ENCODE results near the gene AMPD2. TPM values are rescaled to one million over a fixed set of nuclear protein-coding genes. Genes with fewer than 3 reads are reported as not detected.

The AMPD2 gene
- total and polyA plus RNA-seq, 2 donors (not counting 3 experiments of a cell fraction or from before 2014, with no cell fraction given), result 69.4 TPM

DNA sequence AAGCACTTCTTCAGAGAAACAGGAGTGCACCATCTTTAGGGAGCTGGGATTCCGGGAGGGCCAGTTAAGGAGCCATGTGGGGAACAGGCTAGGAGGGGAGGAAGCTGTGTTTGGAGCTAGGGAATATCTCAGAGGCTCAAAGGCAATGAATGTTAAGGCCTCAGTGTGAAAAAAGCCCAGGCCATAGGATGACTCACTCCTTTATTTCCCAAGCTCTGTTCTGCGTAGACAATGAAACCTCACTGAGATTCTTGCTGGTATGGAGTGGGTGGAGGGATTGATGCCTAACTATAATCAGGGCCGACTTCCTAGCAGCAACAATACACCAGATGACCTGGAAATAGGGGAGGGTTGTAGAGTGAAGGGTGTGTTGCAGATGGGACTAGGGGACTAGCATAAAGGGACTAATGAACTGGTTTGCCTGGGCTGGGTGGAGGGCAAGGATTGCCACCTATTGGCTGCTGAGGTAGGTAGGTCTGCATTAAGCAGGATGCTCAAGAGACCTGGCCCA is 2.3 kb upstream of the AMPD2 start:
- Histone ChIP-seq H3K9me3 (replicated peaks; ENCODE audit: control insufficient read depth, insufficient read depth, low read length) (no peaks in the 10 kb centered on the region), H4K20me1 (replicated peaks; ENCODE audit: control insufficient read depth, extremely low read depth, insufficient read depth, low read length) (no peaks in the 10 kb centered on the region), H3K27ac (ENCODE audit: insufficient read depth, low read depth, low read length) (peak overlapping the region; percentile 92), H2AFZ (ENCODE audit: low read depth, low read length) (peak overlapping the region; percentile 15), H3K4me2 (ENCODE audit: insufficient read depth, low read length) (peak overlapping the region; percentile 29), H3K79me2 (ENCODE audit: control insufficient read depth, insufficient read depth, low read length) (peaks cover 23% of the 10 kb centered on the region), H3K27me3 (ENCODE audit: control insufficient read depth in 2 of 2, insufficient read depth in 2 of 2, low read length in 2 of 2) (no peaks in the 10 kb centered on the region), H3K4me3 (replicated peaks in 1 of 3; ENCODE audit: insufficient read depth in 1 of 3, low read depth in 1 of 3, low read length in 3 of 3) (no peak overlapping the region), H3K4me1 (ENCODE audit: control insufficient read depth, extremely low read depth, insufficient read depth, low read length) (peaks cover 73% of the 10 kb centered on the region), H3K36me3 (ENCODE audit: control insufficient read depth in 2 of 2, extremely low read depth in 1 of 2, insufficient read depth in 2 of 2, low read length in 2 of 2) (no peaks in the 10 kb centered on the region), H3K9ac (replicated peaks; ENCODE audit: extremely low read depth, insufficient read depth, low read length) (peak overlapping the region; percentile 67), H3K9me1 (replicated peaks; ENCODE audit: control insufficient read depth, extremely low read depth, insufficient read depth, low read length) (no peaks in the 10 kb centered on the region)
- dilution Hi-C loops (cut with MboI; ENCODE audit: extremely low pct_ligation_motif_present, low sequenced_read_pairs), result no loop called here
- TF ChIP-seq, protein P1, sequence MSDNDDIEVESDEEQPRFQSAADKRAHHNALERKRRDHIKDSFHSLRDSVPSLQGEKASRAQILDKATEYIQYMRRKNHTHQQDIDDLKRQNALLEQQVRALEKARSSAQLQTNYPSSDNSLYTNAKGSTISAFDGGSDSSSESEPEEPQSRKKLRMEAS (IDR thresholded peaks at IDR 0.05; ENCODE audit: insufficient read depth, insufficient read length), result no peak
- TF ChIP-seq POLR2A (IDR thresholded peaks at IDR 0.05; ENCODE audit: low read depth, low read length) (peak; percentile 45), EZH2 (IDR thresholded peaks at IDR 0.05; ENCODE audit: borderline replicate concordance, low read depth, low read length, severe bottlenecking) (no peak), FOS (IDR thresholded peaks at IDR 0.05; ENCODE audit: borderline replicate concordance, insufficient read depth, low read length) (peak; percentile 95), JUN (IDR thresholded peaks at IDR 0.05; ENCODE audit: borderline replicate concordance, insufficient read depth, insufficient read length, low read depth) (peak; percentile 92), POLR2AphosphoS5 (IDR thresholded peaks at IDR 0.05; ENCODE audit: insufficient read depth, low read depth, low read length) (peak; percentile 55), GATA2 (IDR thresholded peaks at IDR 0.05; ENCODE audit: insufficient read depth, insufficient read length, low read depth, low read length) (peak; percentile 20), MYC (IDR thresholded peaks at IDR 0.05; ENCODE audit: low read depth, low read length) (no peak)
- TF ChIP-seq, protein P2, sequence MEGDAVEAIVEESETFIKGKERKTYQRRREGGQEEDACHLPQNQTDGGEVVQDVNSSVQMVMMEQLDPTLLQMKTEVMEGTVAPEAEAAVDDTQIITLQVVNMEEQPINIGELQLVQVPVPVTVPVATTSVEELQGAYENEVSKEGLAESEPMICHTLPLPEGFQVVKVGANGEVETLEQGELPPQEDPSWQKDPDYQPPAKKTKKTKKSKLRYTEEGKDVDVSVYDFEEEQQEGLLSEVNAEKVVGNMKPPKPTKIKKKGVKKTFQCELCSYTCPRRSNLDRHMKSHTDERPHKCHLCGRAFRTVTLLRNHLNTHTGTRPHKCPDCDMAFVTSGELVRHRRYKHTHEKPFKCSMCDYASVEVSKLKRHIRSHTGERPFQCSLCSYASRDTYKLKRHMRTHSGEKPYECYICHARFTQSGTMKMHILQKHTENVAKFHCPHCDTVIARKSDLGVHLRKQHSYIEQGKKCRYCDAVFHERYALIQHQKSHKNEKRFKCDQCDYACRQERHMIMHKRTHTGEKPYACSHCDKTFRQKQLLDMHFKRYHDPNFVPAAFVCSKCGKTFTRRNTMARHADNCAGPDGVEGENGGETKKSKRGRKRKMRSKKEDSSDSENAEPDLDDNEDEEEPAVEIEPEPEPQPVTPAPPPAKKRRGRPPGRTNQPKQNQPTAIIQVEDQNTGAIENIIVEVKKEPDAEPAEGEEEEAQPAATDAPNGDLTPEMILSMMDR (IDR thresholded peaks at IDR 0.05; ENCODE audit: extremely low read depth in 1 of 2, insufficient read depth in 1 of 2, low read depth in 1 of 2, low read length in 2 of 2), result no peak
- ChIA-PET CTCF (interaction anchor here (0.7 to 5.8 kb wide), 17 partner anchors 9 to 157 kb away, joined by 3 to 48 read pairs (median 5); partner anchors contain the start of gene GNAI3), POLR2A (interaction anchor here (1.0 to 1.2 kb wide), 2 partner anchors 22 to 69 kb away, joined by 3 to 12 read pairs; partner anchors contain the start of gene GNAI3)
- peak; percentile 99 for FAIRE-seq
- intact Hi-C loops (cut with micrococcal nuclease), result loop anchor here (5.0 to 10.0 kb wide), 2 partner anchors 35 to 133 kb away; partner anchors contain the start of gene ATXN7L2
- DNase-seq (ENCODE audit: low read depth, low spot score), result peak; percentile 93
- BruUV-seq (replicated peaks), result no TSS peak
